HG03457 (cell line): ENCODE results near the gene NRL.

Experiments used
- ATAC-seq: cut with Tn5 transposase; IDR thresholded peaks from one replicate; pipeline ENCODE4 v1.9.1; 2021; ENCODE audit warnings: moderate number of reproducible peaks; ENCODE audit not compliant: unreplicated experiment

The NRL gene

GRCh38 chr14:24100982-24101494 is 13.7 kb downstream of the NRL start:
- no peak for ATAC-seq

GRCh38 chr14:24100197-24100981 is 14.4 kb downstream of the NRL start:
- no peak for ATAC-seq

- ATAC-seq, result no peak
Observed at GRCh38 chr14:24098927-24099813, 15.6 kb downstream of the NRL start.

- no peak for ATAC-seq
Observed at GRCh38 chr14:24098229-24098926, 16.4 kb downstream of the NRL start.

GRCh38 chr14:24096545-24097181 is 18.1 kb downstream of the NRL start:
- no peak for ATAC-seq

GRCh38 chr14:24095271-24096068 is 19.3 kb downstream of the NRL start:
- peak; percentile 51 for ATAC-seq

- no peak for ATAC-seq
Observed at GRCh38 chr14:24094841-24095270, 19.9 kb downstream of the NRL start.

GRCh38 chr14:24093901-24094840 is 20.6 kb downstream of the NRL start, which contains the start of gene PCK2:
Gene PCK2, plus strand, starts transcription at chr14:24094311. Its CDS starts 95 bp downstream, at chr14:24094406.
- ATAC-seq, result peak; percentile 42

GRCh38 chr14:24093207-24093900 is 21.4 kb downstream of the NRL start:
- ATAC-seq, result no peak

- ATAC-seq, result no peak
Observed at GRCh38 chr14:24092505-24093206, 22.1 kb downstream of the NRL start.

GRCh38 chr14:24092110-24092504 is 22.6 kb downstream of the NRL start:
- no peak for ATAC-seq

GRCh38 chr14:24089890-24090289 is 24.9 kb downstream of the NRL start:
- no peak for ATAC-seq

- no peak for ATAC-seq
Observed at GRCh38 chr14:24088095-24088494, 26.7 kb downstream of the NRL start.

- ATAC-seq, result no peak
Observed at GRCh38 chr14:24087004-24087403, 27.7 kb downstream of the NRL start.

- no peak for ATAC-seq
Observed at GRCh38 chr14:24086193-24086955, 28.4 kb downstream of the NRL start.

- no peak for ATAC-seq
Observed at GRCh38 chr14:24085215-24085614, 29.5 kb downstream of the NRL start.

- ATAC-seq, result no peak
Observed at GRCh38 chr14:24084440-24084839, 30.3 kb downstream of the NRL start.
